Measurements from ENCODE around the gene AGAP1. TPM values are rescaled to one million over a fixed set of nuclear protein-coding genes. Genes with fewer than 3 reads are reported as not detected.

Gene AGAP1
- total RNA-seq, 1 donor, result 12.3 TPM

- peak; percentile 82 for DNase-seq (ENCODE audit: low read depth)
- H3K4me3 ChIP-seq (ENCODE audit: low read depth, low read length), result peak overlapping the region; percentile 49
- TF ChIP-seq CTCF (IDR thresholded peaks at IDR 0.05; ENCODE audit: insufficient read depth, low read length), result no peak
These were observed 147.3 kb downstream of the AGAP1 start for GRCh38 chr2:235640926-235641723.

- TF ChIP-seq CTCF (IDR thresholded peaks at IDR 0.05; ENCODE audit: insufficient read depth, low read length), result no peak
- DNase-seq (ENCODE audit: low read depth), result no peak
- H3K4me3 ChIP-seq (ENCODE audit: low read depth, low read length), result no peak overlapping the region
These were observed 148.1 kb downstream of the AGAP1 start for GRCh38 chr2:235641956-235642355.

GRCh38 chr2:235642446-235643098, 148.7 kb downstream of the AGAP1 start:
- TF ChIP-seq CTCF (IDR thresholded peaks at IDR 0.05; ENCODE audit: insufficient read depth, low read length), result peak; percentile 79
- H3K4me3 ChIP-seq (ENCODE audit: low read depth, low read length), result no peak overlapping the region
- DNase-seq (ENCODE audit: low read depth), result peak; percentile 72

GRCh38 chr2:235643680-235644511, 150.1 kb downstream of the AGAP1 start:
- DNase-seq (ENCODE audit: low read depth), result no peak
- H3K4me3 ChIP-seq (ENCODE audit: low read depth, low read length), result no peak overlapping the region
- no peak for TF ChIP-seq CTCF (IDR thresholded peaks at IDR 0.05; ENCODE audit: insufficient read depth, low read length)

- H3K4me3 ChIP-seq (ENCODE audit: low read depth, low read length), result no peak overlapping the region
- TF ChIP-seq CTCF (IDR thresholded peaks at IDR 0.05; ENCODE audit: insufficient read depth, low read length), result no peak
- no peak for DNase-seq (ENCODE audit: low read depth)
These were observed 153.4 kb downstream of the AGAP1 start for GRCh38 chr2:235647264-235647663.

- no peak for TF ChIP-seq CTCF (IDR thresholded peaks at IDR 0.05; ENCODE audit: insufficient read depth, low read length)
- no peak overlapping the region for H3K4me3 ChIP-seq (ENCODE audit: low read depth, low read length)
- no peak for DNase-seq (ENCODE audit: low read depth)
These were observed 154.0 kb downstream of the AGAP1 start for GRCh38 chr2:235647877-235648276.
